Fibroblast of the aortic adventitia (primary cell): ENCODE measurements around the gene ACAD10. TPM values are rescaled to one million over a fixed set of nuclear protein-coding genes. Genes with fewer than 3 reads are reported as not detected.

Source experiments
- DNase-seq: peaks from one replicate; pipeline ENCODE4 v3.0.0-alpha.2; 2010; ENCODE audit warnings: low read depth
- H3K4me3 ChIP-seq: 2 replicates; pipeline ENCODE4 v1.5.1; 2011; ENCODE audit warnings: low read depth, mild to moderate bottlenecking, control low read depth, low read length, moderate library complexity
- total RNA-seq: library from RNA; depleted of rRNA; stranded (reverse); fragments of >200 nt; gene quantifications from 2 replicates; pipeline ENCODE4 v1.2.3, GENCODE V29; 2012; ENCODE audit warnings: low replicate concordance
- TF ChIP-seq, protein P1 (sequence below): IDR thresholded peaks from 2 replicates; pipeline ENCODE4 v1.5.1; 2011; ENCODE audit warnings: mild to moderate bottlenecking, low read length, control low read depth, inconsistent platforms; ENCODE audit not compliant: insufficient read depth

ACAD10 gene
- total RNA-seq, 1 donor: 15.1 TPM

DNA sequence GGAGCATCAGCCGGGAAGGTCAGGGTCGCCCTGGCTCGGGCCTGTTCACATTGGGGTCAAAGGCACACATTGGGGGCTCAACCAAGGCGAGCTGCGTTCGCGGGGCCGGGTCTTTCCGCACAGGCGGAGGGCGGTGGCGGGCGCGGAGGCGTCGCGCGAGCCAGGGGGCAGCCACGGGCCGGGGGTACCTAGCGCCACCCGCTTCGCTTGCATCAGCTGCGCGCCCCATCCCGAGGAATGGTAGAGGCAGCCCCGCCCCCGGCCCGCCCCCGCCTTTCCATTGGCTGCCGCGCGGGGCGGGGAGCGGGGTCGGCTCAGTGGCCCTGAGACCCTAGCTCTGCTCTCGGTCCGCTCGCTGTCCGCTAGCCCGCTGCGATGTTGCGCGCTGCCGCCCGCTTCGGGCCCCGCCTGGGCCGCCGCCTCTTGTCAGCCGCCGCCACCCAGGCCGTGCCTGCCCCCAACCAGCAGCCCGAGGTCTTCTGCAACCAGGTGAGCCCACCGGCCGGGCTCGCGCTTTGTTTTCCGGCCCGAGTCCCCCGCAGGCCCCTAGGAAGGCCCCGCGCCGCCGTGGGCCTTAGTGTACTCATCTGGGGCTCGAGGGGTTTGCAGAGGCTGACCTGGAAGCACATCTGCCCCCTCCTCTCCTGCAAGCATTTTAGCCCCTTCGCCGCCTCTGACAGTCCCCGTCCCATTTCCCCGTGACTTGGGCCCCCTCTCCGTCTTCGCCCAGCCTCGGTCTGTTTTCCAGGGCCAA, 80.9 kb downstream of the ACAD10 start, which contains the start of gene ALDH2:
ALDH2 (plus strand) TSS at position 326 of the 754 bp plus-strand sequence; CDS start at position 376, 50 bp downstream.
- TF ChIP-seq, protein P1, sequence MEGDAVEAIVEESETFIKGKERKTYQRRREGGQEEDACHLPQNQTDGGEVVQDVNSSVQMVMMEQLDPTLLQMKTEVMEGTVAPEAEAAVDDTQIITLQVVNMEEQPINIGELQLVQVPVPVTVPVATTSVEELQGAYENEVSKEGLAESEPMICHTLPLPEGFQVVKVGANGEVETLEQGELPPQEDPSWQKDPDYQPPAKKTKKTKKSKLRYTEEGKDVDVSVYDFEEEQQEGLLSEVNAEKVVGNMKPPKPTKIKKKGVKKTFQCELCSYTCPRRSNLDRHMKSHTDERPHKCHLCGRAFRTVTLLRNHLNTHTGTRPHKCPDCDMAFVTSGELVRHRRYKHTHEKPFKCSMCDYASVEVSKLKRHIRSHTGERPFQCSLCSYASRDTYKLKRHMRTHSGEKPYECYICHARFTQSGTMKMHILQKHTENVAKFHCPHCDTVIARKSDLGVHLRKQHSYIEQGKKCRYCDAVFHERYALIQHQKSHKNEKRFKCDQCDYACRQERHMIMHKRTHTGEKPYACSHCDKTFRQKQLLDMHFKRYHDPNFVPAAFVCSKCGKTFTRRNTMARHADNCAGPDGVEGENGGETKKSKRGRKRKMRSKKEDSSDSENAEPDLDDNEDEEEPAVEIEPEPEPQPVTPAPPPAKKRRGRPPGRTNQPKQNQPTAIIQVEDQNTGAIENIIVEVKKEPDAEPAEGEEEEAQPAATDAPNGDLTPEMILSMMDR: no peak
- peak within 1 kb of the TSS; percentile 77 for H3K4me3 ChIP-seq
- DNase-seq: peak; percentile 47

DNA sequence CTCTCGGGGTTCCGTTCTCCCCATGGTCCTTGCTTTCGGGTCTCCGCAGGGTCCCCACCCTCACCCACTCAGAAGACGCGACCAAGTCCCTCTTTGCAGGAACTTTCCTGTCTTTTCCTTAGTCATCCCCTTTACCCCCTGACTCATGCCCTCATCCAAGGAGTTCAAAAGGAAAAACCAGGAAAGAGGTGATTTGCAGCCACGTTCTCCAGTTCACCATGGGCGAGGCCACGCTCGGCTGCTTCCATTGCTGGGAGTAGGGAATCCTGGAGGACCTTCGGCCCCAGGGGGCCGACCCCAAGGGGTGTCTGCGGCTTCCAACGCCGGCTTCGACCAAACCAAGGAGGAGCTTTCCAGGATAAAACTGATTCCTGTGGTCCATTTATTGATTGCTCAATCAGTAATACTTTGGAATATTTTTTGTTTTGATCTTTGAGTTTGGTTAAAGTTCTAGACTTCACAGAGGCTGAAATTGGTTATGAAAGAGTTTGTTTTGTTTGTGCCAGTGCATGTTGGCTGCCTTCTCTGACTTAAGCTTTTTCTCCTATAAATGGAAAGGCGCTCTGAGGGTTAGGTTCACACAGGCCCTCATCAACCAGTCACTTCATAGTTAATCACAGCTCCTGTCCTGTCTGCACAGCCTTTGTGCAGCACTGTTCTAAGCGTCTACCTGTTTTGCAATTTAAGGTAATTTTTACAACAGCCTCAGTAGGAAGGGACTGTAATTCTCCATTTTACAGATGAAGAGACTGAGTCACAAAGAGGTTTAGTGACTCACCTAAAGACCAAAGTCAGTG, 81.7 kb downstream of the ACAD10 start:
- peak overlapping the region; percentile 77 for H3K4me3 ChIP-seq
- peak; percentile 37 for DNase-seq
- TF ChIP-seq, protein P1: no peak

DNA sequence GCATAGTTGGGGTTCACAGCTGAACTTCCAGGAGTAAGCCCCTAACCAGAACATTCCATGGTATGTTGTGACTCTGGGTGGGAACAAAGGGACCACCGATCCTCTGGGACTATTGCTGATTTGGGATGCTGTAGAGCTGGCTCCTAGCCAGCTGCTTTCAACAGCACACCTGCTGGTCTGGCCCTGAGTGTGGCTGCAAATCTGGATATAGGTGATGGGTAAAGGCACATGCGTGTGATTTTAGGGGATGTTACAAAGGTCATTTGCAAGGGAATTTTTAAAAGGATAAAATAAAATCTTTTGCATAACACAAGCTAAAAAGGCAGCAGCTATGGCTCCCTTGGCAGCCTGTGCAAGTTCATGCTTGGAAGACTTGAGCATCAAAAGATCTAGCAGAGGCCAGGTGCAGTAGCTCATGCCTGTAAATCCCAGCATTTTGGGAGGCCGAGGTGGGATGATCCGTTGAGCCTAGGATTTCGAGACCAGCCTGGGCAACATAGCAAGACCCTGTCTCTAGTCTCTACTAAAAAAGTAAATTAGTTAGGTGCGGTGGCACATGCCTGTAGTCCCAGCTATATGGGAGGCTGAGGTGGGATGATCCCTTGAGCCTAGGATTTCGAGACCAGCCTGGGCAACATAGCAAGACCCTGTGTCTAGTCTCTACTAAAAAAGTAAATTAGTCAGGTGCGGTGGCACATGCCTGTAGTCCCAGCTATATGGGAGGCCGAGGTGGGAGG, 82.5 kb downstream of the ACAD10 start:
- DNase-seq: no peak
- TF ChIP-seq, protein P1: no peak
- peak overlapping the region; percentile 77 for H3K4me3 ChIP-seq

DNA sequence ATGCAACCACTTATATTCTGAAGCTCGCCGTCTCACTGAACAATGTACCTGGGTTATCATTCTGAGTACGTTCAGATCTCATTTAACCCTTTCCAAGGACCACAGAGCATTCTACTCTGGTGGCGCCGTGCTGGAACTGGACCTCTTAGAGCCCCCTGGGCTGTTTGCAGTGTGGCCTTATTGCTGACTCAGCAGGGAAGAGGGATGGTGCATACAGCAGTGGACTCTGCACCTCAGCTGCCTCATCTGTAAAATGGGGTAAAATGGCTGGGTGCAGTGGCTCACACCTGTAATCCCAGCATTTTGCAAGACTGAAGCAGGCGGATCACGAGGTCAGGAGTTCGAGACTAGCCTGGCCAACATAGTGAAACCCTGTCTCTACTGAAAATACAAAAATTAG, 83.7 kb downstream of the ACAD10 start:
- DNase-seq: no peak
- H3K4me3 ChIP-seq: no peak overlapping the region
- TF ChIP-seq, protein P1: no peak

DNA sequence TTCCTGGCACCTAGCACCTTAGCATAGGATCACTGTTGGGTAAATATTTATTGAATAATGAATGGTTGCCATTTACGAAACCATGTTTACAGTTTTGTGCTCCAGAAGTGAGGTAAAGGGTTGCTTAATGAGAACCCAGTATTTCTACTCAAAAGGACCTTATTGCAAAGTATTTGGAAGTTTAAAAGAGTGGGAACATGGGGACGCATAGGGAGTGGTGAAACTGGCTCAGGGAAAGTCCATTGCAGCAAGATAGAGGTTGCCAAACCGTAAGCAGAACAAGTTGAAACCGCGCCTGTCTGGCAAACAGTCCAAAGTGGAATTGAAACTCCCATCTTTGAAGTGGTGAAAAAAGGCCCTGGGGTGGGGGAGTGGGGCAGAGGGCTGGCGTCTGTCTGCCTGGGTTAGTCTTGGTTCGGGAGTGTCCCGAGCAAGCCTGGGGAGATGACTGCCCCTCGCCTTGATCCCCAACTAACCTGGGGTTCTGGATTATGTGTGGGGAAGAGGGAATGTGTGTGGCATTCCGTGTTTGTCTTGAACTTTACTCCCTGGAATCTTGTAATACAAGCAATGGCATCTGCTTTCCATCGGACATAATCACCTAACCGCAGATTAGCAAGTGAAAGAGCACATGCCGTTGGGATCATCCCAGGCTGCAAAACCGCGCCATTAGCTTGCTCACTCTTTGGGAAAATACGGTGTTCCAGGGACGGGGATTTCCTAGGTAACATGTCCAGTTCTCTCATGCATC, 88.1 kb downstream of the ACAD10 start:
- DNase-seq: peak; percentile 97
- peak overlapping the region; percentile 32 for H3K4me3 ChIP-seq
- TF ChIP-seq, protein P1: no peak
